GM12892 (cell line): ENCODE results near the gene SLC39A9.

Source experiments
- POLR2A ChIP-seq: IDR thresholded peaks from 2 replicates; pipeline ENCODE4 v1.6.1; 2011; ENCODE audit warnings: low read depth, low read length, control low read depth
- POLR2AphosphoS5 ChIP-seq: IDR thresholded peaks from 2 replicates; pipeline ENCODE4 v1.6.1; 2011; ENCODE audit warnings: low read depth, low read length, control low read depth

- TF ChIP-seq POLR2AphosphoS5 (no peak), POLR2A (no peak)
Observed at GRCh38 chr14:69491193-69491592, 92.7 kb downstream of the SLC39A9 start.
